ENCODE measurements around the gene APBB2. TPM values are rescaled to one million over a fixed set of nuclear protein-coding genes. Genes with fewer than 3 reads are reported as not detected.

APBB2 gene
- total and polyA plus RNA-seq, 10 of the 15 experiments (the other 5 are each of a cell fraction or from before 2014, with no cell fraction given): 2.7 to 24.6 (median 19.0) TPM

- no peak overlapping the region for H3K27ac ChIP-seq (ENCODE audit: control insufficient read depth, insufficient read depth)
- H3K79me2 ChIP-seq (ENCODE audit: control insufficient read depth, insufficient read depth, low read length): peaks cover 11% of the 10 kb centered on the region
- in situ Hi-C loops (cut with MboI): no loop called here
- TF ChIP-seq SMARCA5 (IDR thresholded peaks at IDR 0.05) (no peak), E2F8 (IDR thresholded peaks at IDR 0.05; ENCODE audit: low read depth, partially characterized antibody) (no peak), SKIL (IDR thresholded peaks at IDR 0.05; ENCODE audit: low read depth, poor library complexity, severe bottlenecking) (no peak), NR2C1 (IDR thresholded peaks at IDR 0.05) (no peak), PAX8 (IDR thresholded peaks at IDR 0.05) (no peak), RELB (IDR thresholded peaks at IDR 0.05; ENCODE audit: low read depth) (no peak), NR2F1 (conservative IDR thresholded peaks at IDR 0.05) (no peak), ATF7 (IDR thresholded peaks at IDR 0.05; ENCODE audit: low read depth) (no peak), NFYB (IDR thresholded peaks at IDR 0.05; ENCODE audit: insufficient read depth, low read depth, low read length) (no peak), NFIC (IDR thresholded peaks at IDR 0.05; ENCODE audit: low read depth, low read length) (no peak), NFXL1 (IDR thresholded peaks at IDR 0.05; ENCODE audit: borderline replicate concordance) (no peak), REST (IDR thresholded peaks at IDR 0.05; ENCODE audit: low read depth, low read length) (no peak), KDM1A (IDR thresholded peaks at IDR 0.05; ENCODE audit: borderline replicate concordance) (no peak), BCL11A (IDR thresholded peaks at IDR 0.05; ENCODE audit: low read depth, low read length) (no peak), ZNF274 (IDR thresholded peaks at IDR 0.05; ENCODE audit: insufficient read depth, insufficient read length) (no peak), IRF4 (IDR thresholded peaks at IDR 0.05; ENCODE audit: low read depth, low read length) (no peak)
Measured at GRCh38 chr4:41150401-41150800, 63.9 kb downstream of the APBB2 start.

More at GRCh38 chr4:41150401-41150800, 63.9 kb downstream of the APBB2 start:
- H4K20me1 ChIP-seq (ENCODE audit: control insufficient read depth, insufficient read depth): no peaks in the 10 kb centered on the region
- H3K36me3 ChIP-seq (ENCODE audit: control insufficient read depth in 2 of 2, insufficient read depth in 2 of 2, low read length in 1 of 2): no peaks in the 10 kb centered on the region
- intact Hi-C loops (cut with micrococcal nuclease; ENCODE audit: unreplicated experiment): no loop called here
- 38% methylated on average over 2 of the region's 2 CpGs for WGBS (ENCODE audit: insufficient coverage, insufficient replicate concordance, low lambda C conversion rate, missing lambda C conversion rate)
- H3K4me3 ChIP-seq: no peak overlapping the region
- H3K4me1 ChIP-seq (ENCODE audit: control insufficient read depth, insufficient read depth, low read length): peaks cover 14% of the 10 kb centered on the region
- BruUV-seq (replicated peaks): no TSS peak
- no peak for ATAC-seq
- no peaks in the 10 kb centered on the region for H3K27me3 ChIP-seq (replicated peaks in 1 of 2; ENCODE audit: control insufficient read depth in 2 of 2, insufficient read depth in 2 of 2, low read length in 1 of 2)
- RAD21 ChIA-PET (ENCODE audit: unreplicated experiment): no interaction called here
- POLR2A ChIA-PET: no interaction called here
- SMC1A ChIA-PET (ENCODE audit: uncharacterized antibody, unreplicated experiment): interaction anchor here (1.4 kb wide), 1 partner anchor 12 kb away, joined by 4 read pairs; no protein-coding TSS in a partner anchor
- H3K9ac ChIP-seq (ENCODE audit: control insufficient read depth, insufficient read depth, low read length): no peak overlapping the region
- FAIRE-seq: no peak
- CTCF ChIA-PET: interaction anchor here (1.1 kb wide), 1 partner anchor 10 kb away, joined by 3 read pairs; no protein-coding TSS in a partner anchor
- H3K9me3 ChIP-seq (replicated peaks; ENCODE audit: control insufficient read depth, insufficient read depth, low read length): peaks cover 2% of the 10 kb centered on the region
- no peak overlapping the region for H3K4me2 ChIP-seq (ENCODE audit: control insufficient read depth, insufficient read depth)
- no peak overlapping the region for H2AFZ ChIP-seq (ENCODE audit: control insufficient read depth, low read depth, low read length)
- DNase-seq (ENCODE audit: low read depth, low spot score): no peak
